ENCODE data around the gene ANKRD37. TPM values are rescaled to one million over a fixed set of nuclear protein-coding genes. Genes with fewer than 3 reads are reported as not detected.
A peak's percentile ranks its signal among the peaks of the same experiment; 100 is the strongest.

Gene ANKRD37
- total RNA-seq, 2 donors from 2014 or later, result 10.1 to 22.4 TPM

DNA sequence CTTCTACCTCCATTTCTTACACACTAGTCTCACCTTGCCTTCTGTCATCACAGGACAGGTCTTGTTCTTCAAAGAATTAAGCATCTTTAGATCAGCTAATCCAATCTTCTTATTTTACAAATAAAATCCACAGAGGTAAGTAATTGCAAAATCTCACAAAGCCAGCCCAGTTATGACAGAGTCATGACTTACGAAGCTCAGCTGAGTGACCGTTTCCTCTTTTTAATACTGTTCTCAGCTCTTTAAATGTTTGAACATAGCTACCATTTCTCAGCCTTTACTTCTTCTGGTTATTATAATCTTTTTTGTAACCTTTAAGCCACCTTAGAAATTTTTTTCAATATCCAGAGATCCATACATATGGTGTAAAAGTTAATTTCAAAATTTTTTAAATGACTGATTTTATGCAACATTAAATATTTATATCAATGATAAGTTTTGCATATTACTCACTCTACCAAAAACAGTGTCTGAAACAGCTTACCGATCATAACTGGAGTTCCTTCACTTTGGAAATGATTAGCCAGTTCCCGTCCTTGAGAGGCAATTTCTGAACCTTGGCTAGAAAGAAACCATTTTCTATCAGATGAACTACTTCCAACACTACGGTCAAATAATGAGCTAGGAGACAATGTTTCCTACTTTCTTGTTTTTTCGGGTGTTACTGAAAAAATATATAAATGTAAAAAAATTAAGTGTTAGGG, 8.8 kb downstream of the ANKRD37 start:
- no peaks in the 10 kb centered on the region for H3K9me3 ChIP-seq
- peaks cover 0 to 4% of the 10 kb centered on the region in 2 donors for H3K36me3 ChIP-seq (replicated peaks in 1 of 2; ENCODE audit: insufficient read depth in 1 of 2, low read depth in 2 of 2)
- H3K27ac ChIP-seq, result peak overlapping the region in 3 of 4 donors; percentile 34 to 75 (median 51)
- peaks cover 31% of the 10 kb centered on the region for H3K4me1 ChIP-seq
- TF ChIP-seq, protein P1, sequence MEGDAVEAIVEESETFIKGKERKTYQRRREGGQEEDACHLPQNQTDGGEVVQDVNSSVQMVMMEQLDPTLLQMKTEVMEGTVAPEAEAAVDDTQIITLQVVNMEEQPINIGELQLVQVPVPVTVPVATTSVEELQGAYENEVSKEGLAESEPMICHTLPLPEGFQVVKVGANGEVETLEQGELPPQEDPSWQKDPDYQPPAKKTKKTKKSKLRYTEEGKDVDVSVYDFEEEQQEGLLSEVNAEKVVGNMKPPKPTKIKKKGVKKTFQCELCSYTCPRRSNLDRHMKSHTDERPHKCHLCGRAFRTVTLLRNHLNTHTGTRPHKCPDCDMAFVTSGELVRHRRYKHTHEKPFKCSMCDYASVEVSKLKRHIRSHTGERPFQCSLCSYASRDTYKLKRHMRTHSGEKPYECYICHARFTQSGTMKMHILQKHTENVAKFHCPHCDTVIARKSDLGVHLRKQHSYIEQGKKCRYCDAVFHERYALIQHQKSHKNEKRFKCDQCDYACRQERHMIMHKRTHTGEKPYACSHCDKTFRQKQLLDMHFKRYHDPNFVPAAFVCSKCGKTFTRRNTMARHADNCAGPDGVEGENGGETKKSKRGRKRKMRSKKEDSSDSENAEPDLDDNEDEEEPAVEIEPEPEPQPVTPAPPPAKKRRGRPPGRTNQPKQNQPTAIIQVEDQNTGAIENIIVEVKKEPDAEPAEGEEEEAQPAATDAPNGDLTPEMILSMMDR (IDR thresholded peaks at IDR 0.05), result no peak
- no peak for TF ChIP-seq POLR2A (IDR thresholded peaks at IDR 0.05)
- WGBS, 2 donors, result 46 to 49% methylated on average over 6 of the region's 6 CpGs
- intact Hi-C loops (cut with DNase I), result no loop called here
- no peaks in the 10 kb centered on the region for H3K27me3 ChIP-seq
- ATAC-seq (peak; percentile 66), DNase-seq (no peak)
- no peak overlapping the region for H3K4me3 ChIP-seq

DNA sequence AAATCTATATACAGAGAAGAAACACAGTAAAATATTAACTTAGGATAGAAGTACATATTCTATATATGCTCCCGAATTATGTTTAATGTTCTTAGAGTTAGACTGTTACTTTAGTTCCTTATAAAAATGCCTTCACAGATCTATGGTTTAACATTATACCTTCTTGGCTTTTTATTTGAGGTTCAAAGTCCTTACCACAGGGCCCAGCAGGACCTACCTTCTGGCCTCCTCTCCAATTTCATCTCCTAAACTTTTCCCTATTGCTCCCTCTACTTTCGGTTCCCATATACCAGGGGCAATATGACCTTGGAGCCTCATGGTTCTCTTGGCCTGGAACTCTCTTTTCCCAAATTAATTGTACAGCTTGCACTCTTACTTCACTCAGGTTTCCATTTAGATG, 11.8 kb downstream of the ANKRD37 start:
- H3K36me3 ChIP-seq (replicated peaks in 1 of 2; ENCODE audit: insufficient read depth in 1 of 2, low read depth in 2 of 2), result peaks cover 0 to 4% of the 10 kb centered on the region in 2 donors
- peaks cover 21% of the 10 kb centered on the region for H3K4me1 ChIP-seq
- 96 to 99% methylated on average over 2 of the region's 2 CpGs for WGBS, 2 donors
- ATAC-seq (no peak), DNase-seq (no peak)
- H3K27ac ChIP-seq, result no peak overlapping the region
- no peak overlapping the region for H3K4me3 ChIP-seq
- H3K27me3 ChIP-seq, result no peaks in the 10 kb centered on the region
- no peaks in the 10 kb centered on the region for H3K9me3 ChIP-seq
- no peak for TF ChIP-seq POLR2A (IDR thresholded peaks at IDR 0.05)
- TF ChIP-seq, protein P1 (IDR thresholded peaks at IDR 0.05), result no peak
- intact Hi-C loops (cut with DNase I), result no loop called here

DNA sequence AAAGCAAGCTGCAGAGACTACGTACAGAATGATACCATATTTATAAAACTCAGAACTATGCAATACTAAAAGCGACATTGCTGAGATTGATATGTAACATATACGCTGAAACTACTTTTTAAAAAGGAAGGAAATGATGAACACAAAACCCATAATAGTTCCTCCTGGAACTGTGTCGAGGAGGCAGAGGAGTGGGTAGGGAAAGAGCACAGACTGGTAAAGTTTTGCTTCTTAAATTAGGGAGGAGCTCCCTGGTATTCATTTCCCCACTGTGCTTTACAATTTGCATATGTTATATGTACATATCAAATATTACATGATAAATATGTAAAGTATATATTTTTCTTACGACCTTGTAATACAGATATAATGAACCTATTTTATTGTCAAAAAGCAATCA, 15.2 kb downstream of the ANKRD37 start:
- DNase-seq, result no peak
- H3K27me3 ChIP-seq, result no peaks in the 10 kb centered on the region
- peaks cover 3% of the 10 kb centered on the region for H3K4me1 ChIP-seq
- peaks cover 0 to 7% of the 10 kb centered on the region in 2 donors for H3K36me3 ChIP-seq (replicated peaks in 1 of 2; ENCODE audit: insufficient read depth in 1 of 2, low read depth in 2 of 2)
- no peaks in the 10 kb centered on the region for H3K9me3 ChIP-seq
- intact Hi-C loops (cut with DNase I), result no loop called here
- TF ChIP-seq, protein P1 (IDR thresholded peaks at IDR 0.05), result no peak
- H3K27ac ChIP-seq, result no peak overlapping the region
- ATAC-seq, result no peak
- H3K4me3 ChIP-seq, result no peak overlapping the region
- 78 to 83% methylated on average over 5 of the region's 5 CpGs for WGBS, 2 donors

DNA sequence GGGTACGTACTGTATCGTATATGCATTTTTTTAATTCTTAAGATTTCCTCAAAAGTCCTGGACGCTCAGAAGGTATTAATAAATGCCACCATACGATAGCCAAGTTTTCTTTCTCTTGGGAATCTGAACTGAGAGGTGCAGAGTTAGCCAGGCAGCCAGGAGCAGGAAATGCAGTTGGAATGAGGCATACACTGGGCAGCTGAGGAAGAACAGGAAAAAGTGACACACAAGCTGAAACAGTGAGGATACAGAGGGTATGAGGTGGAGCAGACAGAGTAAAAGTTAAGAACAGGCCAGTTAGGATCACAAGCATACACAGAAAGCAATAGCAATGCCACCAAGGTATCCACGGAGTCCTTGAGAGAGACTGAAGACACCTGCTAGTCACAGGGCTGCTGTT, 15.8 kb downstream of the ANKRD37 start:
- Histone ChIP-seq H3K4me3 (no peak overlapping the region), H3K4me1 (peaks cover 3% of the 10 kb centered on the region), H3K27me3 (no peaks in the 10 kb centered on the region), H3K9me3 (no peaks in the 10 kb centered on the region), H3K36me3 (replicated peaks in 1 of 2; ENCODE audit: insufficient read depth in 1 of 2, low read depth in 2 of 2) (peaks cover 0 to 7% of the 10 kb centered on the region in 2 donors), H3K27ac (no peak overlapping the region)
- intact Hi-C loops (cut with DNase I), result no loop called here
- TF ChIP-seq POLR2A (IDR thresholded peaks at IDR 0.05), result no peak
- TF ChIP-seq, protein P1 (IDR thresholded peaks at IDR 0.05), result no peak
- WGBS, 2 donors, result 86 to 95% methylated on average over 5 of the region's 5 CpGs
- no peak for DNase-seq
- no peak for ATAC-seq

DNA sequence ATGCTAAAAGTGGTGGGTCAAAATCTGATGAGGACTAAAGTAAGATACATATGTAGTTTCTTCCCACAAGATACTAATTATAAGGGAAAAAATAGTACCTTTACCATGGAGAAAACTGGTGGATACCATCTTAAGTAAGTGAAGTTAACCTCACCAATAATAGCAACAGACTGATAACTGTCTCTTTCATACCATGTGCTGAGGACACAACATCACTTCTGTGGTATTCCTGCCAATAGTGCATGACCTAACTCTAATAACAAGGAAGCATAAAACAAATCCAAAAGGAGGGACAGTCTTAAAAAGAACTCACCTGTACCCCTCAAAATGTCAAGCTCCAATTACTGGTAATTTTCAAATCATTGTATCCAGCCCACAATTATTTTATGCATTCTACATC, 20.3 kb downstream of the ANKRD37 start:
- peaks cover 0 to 3% of the 10 kb centered on the region in 2 donors for H3K36me3 ChIP-seq (replicated peaks in 1 of 2; ENCODE audit: insufficient read depth in 1 of 2, low read depth in 2 of 2)
- H3K4me1 ChIP-seq, result peaks cover 3% of the 10 kb centered on the region
- no peak for ATAC-seq
- no peak overlapping the region for H3K4me3 ChIP-seq
- no peaks in the 10 kb centered on the region for H3K9me3 ChIP-seq
- intact Hi-C loops (cut with DNase I), result no loop called here
- DNase-seq, result no peak
- H3K27ac ChIP-seq, result no peak overlapping the region
- TF ChIP-seq POLR2A (IDR thresholded peaks at IDR 0.05), result no peak
- TF ChIP-seq, protein P1 (IDR thresholded peaks at IDR 0.05), result no peak
- H3K27me3 ChIP-seq, result no peaks in the 10 kb centered on the region

All from body of pancreas (tissue), 4 donors.